Choroid plexus epithelial cell (primary cell): ENCODE results near the gene BTBD2.
A peak's percentile ranks its signal among the peaks of the same experiment; 100 is the strongest.
"Not testable (repeated sequence)": the region's sequence is repeated elsewhere in the genome, so short reads cannot be mapped to it uniquely, and the experiment has no call there.

ENCODE experiments used
- DNase-seq: peaks from one replicate; pipeline ENCODE4 v3.0.0-alpha.2; 2010; ENCODE audit warnings: low read depth
- H3K4me3 ChIP-seq: 2 replicates; pipeline ENCODE4 v1.5.1; 2011; ENCODE audit warnings: low read depth, mild to moderate bottlenecking, control low read depth, low read length, moderate library complexity
- TF ChIP-seq, protein P1 (sequence below): conservative IDR thresholded peaks from 2 replicates; pipeline ENCODE4 v1.5.1; 2011; ENCODE audit warnings: low read depth, mild to moderate bottlenecking, control low read depth, inconsistent platforms, low read length, moderate library complexity

BTBD2 gene

DNA sequence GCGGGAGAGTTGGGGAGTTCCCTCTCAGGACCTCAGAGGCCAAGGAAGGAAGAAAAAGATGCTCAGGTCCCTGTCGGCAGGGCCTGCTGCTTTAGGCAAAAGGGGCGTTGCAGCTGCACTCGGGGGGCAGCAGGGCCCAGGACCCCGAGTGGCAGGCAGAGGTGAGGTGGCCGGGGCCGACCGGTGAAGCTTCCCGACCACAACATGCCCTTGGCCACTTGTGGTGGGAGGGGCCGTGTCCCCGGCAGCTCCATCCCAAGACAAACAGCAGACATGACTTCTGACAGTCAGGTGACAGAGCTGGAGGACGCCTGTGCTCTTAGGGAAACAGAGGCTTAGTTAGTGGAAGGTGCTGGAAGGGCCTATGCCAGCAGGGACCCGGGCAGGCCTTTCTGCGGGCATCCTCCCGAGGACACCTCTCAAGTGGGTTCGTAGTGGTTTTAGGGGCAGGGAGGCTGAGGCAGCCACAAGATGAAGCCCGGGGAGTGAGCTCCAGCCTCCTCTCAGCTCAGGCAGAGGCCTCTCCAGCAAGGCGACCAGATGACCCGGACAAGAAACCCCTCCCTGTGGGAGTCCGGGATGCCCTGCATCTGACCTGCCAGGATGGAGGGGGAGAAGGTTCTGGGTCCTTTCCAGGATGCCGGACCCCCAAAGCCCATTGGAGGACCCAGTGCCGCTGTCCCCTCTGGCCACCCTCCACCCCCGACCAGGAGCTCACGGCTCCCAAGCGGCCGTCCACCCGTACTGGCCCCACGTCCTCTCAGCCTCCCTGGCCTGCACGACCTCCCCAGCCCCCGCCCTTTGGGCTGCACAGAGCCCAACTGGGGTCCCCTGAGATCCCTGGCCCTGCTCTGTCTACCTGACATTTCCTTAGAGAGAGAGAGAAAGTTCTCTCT lies 24.2 kb downstream of the BTBD2 start:
- TF ChIP-seq, protein P1, sequence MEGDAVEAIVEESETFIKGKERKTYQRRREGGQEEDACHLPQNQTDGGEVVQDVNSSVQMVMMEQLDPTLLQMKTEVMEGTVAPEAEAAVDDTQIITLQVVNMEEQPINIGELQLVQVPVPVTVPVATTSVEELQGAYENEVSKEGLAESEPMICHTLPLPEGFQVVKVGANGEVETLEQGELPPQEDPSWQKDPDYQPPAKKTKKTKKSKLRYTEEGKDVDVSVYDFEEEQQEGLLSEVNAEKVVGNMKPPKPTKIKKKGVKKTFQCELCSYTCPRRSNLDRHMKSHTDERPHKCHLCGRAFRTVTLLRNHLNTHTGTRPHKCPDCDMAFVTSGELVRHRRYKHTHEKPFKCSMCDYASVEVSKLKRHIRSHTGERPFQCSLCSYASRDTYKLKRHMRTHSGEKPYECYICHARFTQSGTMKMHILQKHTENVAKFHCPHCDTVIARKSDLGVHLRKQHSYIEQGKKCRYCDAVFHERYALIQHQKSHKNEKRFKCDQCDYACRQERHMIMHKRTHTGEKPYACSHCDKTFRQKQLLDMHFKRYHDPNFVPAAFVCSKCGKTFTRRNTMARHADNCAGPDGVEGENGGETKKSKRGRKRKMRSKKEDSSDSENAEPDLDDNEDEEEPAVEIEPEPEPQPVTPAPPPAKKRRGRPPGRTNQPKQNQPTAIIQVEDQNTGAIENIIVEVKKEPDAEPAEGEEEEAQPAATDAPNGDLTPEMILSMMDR: no peak
- no peak for DNase-seq
- H3K4me3 ChIP-seq: no peak overlapping the region

DNA sequence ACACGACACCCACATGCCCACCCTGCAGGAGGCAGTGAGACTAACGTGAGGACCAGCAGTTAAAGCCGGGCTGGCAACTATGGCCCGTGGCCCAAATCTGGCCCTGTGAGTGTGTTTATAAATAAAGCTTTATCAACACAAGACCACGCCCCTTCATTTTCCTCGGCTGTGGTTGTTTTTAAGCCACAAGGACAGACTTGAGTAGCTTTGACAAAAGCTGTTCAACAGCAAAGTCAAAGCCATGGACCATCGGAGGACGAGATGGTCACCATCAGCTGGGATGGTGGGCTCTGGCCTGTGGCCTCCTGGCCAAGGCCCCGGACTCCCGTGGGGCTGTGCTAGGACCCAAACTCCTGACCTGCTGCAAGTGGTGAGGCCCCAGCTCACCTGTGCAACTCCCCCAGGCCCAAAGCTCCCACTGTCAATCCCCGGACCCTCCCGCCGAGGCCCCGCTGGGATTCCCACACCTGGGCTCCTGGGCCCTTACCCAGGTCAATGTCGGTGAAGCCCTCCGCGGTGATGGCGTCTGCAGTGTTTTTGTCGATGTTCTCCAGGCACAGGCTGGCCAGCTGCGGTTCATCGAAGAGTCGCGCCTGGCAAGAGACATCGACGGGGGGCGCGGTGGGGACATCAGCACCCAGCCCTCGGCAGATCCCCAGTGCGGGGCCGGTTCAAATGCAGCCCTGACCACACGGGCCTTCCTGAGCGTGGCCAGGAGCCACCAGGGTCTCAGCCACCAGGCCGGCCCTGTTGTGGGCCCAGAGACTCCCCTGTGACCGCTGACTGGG lies 25.1 kb downstream of the BTBD2 start:
- TF ChIP-seq, protein P1: no peak
- DNase-seq: no peak
- no peak overlapping the region for H3K4me3 ChIP-seq

DNA sequence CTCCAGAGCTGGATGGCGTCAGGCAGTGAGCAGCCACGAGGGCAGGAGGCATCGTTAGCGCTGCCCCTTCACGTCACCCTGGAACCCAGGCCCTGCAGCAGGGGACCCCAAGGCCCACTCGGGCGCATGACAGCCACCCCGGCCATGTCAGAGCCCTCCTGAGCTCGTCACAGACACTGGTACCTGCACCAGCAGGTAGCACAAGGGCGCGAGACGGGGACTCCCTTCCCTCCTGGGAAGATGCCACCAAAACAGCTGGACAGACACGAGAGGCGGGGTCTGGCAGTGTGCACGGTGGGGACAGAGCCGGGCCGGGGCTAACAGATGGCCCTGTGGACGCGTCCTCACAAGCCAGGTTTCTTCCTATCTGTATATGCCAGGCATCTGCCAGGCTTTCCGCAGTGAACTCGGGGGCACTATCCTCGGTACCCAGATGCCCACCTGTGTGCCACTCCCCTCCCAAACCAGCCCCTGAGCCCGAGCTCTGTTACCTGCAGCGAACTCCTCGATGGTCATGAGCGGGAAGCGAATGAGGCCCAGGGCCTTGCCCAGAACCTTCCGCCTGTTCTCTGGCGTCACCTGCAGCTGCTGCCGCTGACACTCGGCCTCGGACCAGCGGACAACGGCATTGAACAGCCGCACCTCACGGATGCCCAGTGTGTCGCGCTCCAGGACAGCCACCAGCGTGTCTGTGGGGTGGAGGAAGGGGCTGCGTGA lies 25.8 kb downstream of the BTBD2 start:
- no peak for DNase-seq
- no peak overlapping the region for H3K4me3 ChIP-seq
- TF ChIP-seq, protein P1: no peak

DNA sequence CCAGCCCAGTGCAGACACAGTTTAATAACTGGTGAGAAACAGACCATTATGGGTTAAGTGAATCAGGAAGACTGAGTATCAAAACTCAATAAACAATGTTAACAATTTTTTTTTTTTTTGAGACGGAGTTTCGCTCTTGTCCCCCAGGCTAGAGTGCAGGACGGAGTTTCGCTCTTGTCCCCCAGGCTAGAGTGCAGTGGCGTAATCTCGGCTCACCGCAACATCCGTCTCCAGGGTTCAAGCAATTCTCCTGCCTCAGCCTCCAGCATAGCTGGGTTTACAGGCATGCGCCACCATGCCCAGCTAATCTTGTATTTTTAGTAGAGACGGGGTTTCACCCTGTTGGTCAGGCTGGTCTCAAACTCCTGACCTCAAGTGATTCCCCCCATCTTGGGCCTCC lies 27.1 kb downstream of the BTBD2 start:
- not testable (repeated sequence) for DNase-seq, H3K4me3 ChIP-seq

DNA sequence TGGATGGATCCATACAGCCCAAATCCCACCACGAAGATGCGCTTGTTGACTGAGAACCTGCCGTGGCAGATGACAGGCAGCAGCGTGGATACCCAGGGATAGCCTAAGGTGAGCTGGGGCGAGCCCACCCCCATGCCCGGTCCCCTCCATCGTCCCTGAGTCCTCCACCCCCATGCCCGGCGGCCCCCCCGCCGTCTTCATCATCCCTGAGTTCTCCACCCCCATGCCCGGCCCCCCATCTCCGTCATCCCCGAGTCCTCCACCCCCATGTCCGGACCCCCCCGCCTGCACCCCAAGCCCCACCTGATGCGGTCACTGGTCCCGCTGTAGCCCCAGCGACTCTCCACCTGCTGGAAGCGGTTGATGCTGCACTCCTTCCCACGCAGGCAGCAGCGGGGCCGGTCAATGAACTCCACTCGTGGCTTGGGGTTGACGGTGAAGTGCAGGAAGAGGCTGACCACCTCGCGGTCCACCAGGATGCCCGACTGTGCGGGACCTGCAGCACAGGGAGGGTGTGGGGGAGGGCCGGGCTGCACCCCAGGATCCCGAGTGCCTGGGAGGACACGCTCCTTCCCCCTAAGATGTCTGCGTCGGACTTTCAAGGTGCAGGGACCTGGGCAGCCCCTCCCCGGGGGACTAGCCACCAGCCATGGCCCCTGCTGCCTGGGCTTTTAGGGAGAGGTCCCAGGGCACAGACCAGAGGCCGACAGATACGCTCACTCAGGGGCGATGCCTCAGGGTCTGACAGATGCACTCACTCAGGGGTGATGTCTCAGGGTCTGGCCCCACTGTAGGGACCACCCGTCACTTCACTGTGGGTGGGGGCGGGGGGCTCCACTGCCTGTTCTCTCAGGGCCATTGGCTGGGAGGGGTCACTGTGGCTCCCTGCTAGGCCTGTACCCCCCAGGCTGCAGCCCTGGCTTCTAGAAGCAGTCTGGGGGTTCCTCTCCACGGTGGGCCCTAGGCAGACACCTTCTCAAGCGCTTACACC lies 28.0 kb downstream of the BTBD2 start:
- peak; percentile 13 for DNase-seq
- TF ChIP-seq, protein P1: no peak

DNA sequence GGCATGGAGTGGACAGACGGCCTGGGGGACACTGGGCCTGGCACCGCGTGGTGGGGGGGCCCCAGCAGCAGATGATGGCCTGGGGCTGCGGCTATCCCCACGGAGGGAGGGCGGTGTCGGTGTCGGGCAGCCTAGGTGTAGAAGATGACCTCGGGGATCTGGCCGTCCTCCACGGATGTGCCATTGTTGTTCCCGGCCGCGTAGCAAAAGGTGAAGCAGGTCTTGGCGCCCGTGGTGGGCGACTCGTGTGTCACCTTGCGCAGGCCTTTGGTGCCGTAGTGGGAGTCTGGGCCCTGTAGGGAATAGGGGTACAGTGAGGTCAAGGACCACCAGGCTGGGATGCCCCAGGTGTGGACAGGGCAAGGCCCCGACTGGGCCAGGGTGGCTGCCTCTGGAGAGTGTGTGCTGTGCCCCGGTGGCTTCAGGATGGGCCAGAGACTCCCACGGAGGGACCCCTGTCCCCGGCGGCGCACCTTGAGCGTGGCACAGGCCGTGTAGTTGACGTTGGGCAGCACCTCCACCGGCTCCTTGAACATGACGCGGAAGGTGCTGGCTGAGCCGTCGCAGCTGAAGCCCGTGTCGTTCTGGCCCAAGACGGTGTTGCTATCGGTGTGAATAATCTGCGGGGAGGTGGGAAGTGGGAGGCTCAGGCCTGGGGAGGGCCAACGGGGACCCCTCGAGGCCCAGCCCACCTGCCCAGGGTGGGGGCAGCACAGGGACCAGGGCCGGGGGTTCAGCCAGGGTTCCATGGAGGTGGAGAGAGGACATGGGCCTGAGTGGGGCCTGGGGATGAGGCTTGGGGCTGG lies 29.0 kb downstream of the BTBD2 start:
- DNase-seq: no peak
- H3K4me3 ChIP-seq: no peak overlapping the region
- TF ChIP-seq, protein P1: no peak

More for the DNA sequence above, 28.0 kb downstream of the BTBD2 start:
- no peak overlapping the region for H3K4me3 ChIP-seq
